Ishikawa (cell line): ENCODE data around the gene N4BP2L2.

ENCODE experiments used
- CREB1 ChIP-seq: IDR thresholded peaks from 2 replicates; pipeline ENCODE4 v1.6.1; 2012; ENCODE audit warnings: low read depth
- EGR1 ChIP-seq: IDR thresholded peaks from 2 replicates; pipeline ENCODE4 v1.6.1; 2012
- EP300 ChIP-seq: IDR thresholded peaks from 2 replicates; pipeline ENCODE4 v1.6.1; 2012; ENCODE audit warnings: borderline replicate concordance
- MAX ChIP-seq: IDR thresholded peaks from 2 replicates; pipeline ENCODE4 v1.6.1; 2012
- RAD21 ChIP-seq: IDR thresholded peaks from 2 replicates; pipeline ENCODE4 v1.6.1; 2012; ENCODE audit warnings: low read depth
- REST ChIP-seq: IDR thresholded peaks from 2 replicates; pipeline ENCODE4 v1.6.1; 2012; ENCODE audit warnings: low read depth, mild to moderate bottlenecking
- TAF1 ChIP-seq: IDR thresholded peaks from 2 replicates; pipeline ENCODE4 v1.6.1; 2012; ENCODE audit warnings: low read depth, mild to moderate bottlenecking
- YY1 ChIP-seq: IDR thresholded peaks from 2 replicates; pipeline ENCODE4 v1.6.1; 2012; ENCODE audit warnings: low read depth
- ZBTB7A ChIP-seq: IDR thresholded peaks from 2 replicates; pipeline ENCODE4 v1.6.1; 2012; ENCODE audit warnings: low read depth

DNA sequence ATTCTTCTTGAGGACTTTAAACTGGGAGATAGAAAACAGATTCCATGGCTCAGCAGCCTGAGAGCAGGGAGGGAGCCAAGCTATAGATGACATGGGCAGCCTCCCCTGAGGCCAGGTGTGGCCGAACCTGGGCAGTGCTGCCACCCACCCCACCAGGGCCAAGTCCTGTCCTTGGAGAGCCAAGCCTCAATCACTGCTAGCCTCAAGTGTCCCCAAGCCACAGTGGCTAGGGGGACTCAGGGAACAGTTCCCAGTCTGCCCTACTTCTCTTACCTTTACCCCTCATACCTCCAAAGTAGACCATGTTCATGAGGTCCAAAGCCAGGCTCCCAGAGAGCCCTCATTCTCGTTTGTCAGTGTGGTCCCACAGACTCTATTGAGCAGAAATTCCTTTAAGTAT lies 118.7 kb downstream of the N4BP2L2 start:
- TF ChIP-seq RAD21: no peak
- no peak for TF ChIP-seq REST
- no peak for TF ChIP-seq EP300
- no peak for TF ChIP-seq ZBTB7A
- TF ChIP-seq MAX: no peak
- TF ChIP-seq YY1: no peak
- TF ChIP-seq CREB1: no peak
- TF ChIP-seq TAF1: no peak
- TF ChIP-seq EGR1: no peak
